H9 (cell line): ENCODE measurements around the gene ZCCHC8. TPM values are rescaled to one million over a fixed set of nuclear protein-coding genes. Genes with fewer than 3 reads are reported as not detected.

Source experiments
- DNase-seq: peaks from one replicate; pipeline ENCODE4 v3.0.0-alpha.2; 2017
- H2AFZ ChIP-seq: one replicate; pipeline ENCODE4 v1.6.1; 2013; ENCODE audit warnings: mild to moderate bottlenecking, low read length, control low read depth, moderate library complexity
- H2AK5ac ChIP-seq: 2 replicates; pipeline ENCODE4 v1.6.1; 2013; ENCODE audit warnings: low read length, control low read depth, mixed read lengths; ENCODE audit not compliant: insufficient read length
- H2BK120ac ChIP-seq: one replicate; pipeline ENCODE4 v1.6.1; 2013; ENCODE audit warnings: low read depth, mild to moderate bottlenecking, low read length, control low read depth, inconsistent platforms; ENCODE audit not compliant: poor library complexity, severe bottlenecking
- H2BK12ac ChIP-seq: 2 replicates; pipeline ENCODE4 v1.6.1; 2013; ENCODE audit warnings: low read length, control low read depth, mixed read lengths, low read depth; ENCODE audit not compliant: insufficient read length
- H2BK15ac ChIP-seq: 2 replicates; pipeline ENCODE4 v1.6.1; 2013; ENCODE audit warnings: low read depth, low read length, control low read depth
- H2BK20ac ChIP-seq: one replicate; pipeline ENCODE4 v1.6.1; 2013; ENCODE audit warnings: low read depth, mild to moderate bottlenecking, low read length, control low read depth, inconsistent platforms; ENCODE audit not compliant: poor library complexity, severe bottlenecking
- H2BK5ac ChIP-seq: 2 replicates; pipeline ENCODE4 v1.6.1; 2013; ENCODE audit warnings: low read length, control low read depth, mixed read lengths; ENCODE audit not compliant: insufficient read length
- H3K14ac ChIP-seq: 2 replicates; pipeline ENCODE4 v1.6.1; 2013; ENCODE audit warnings: low read length, control low read depth; ENCODE audit not compliant: insufficient read depth
- H3K18ac ChIP-seq: 2 replicates; pipeline ENCODE4 v1.6.1; 2013; ENCODE audit warnings: low read depth, mild to moderate bottlenecking, mixed read lengths, low read length, control low read depth; ENCODE audit not compliant: insufficient read length
- H3K23ac ChIP-seq: 2 replicates; pipeline ENCODE4 v1.6.1; 2013; ENCODE audit warnings: low read length, control low read depth, mixed read lengths, low read depth; ENCODE audit not compliant: insufficient read length
- H3K23me2 ChIP-seq: 2 replicates; pipeline ENCODE4 v1.6.1; 2013; ENCODE audit warnings: low read depth, mild to moderate bottlenecking, mixed read lengths, low read length, control low read depth; ENCODE audit not compliant: insufficient read length, poor library complexity, severe bottlenecking
- H3K27ac ChIP-seq: 2 replicates; pipeline ENCODE4 v1.5.1; 2013; ENCODE audit warnings: low read length, control low read depth, mixed read lengths, low read depth; ENCODE audit not compliant: insufficient read length
- H3K27me3 ChIP-seq: 2 replicates; pipeline ENCODE4 v1.6.1; 2013; ENCODE audit warnings: low read length, control low read depth, inconsistent platforms; ENCODE audit not compliant: insufficient read depth
- H3K4ac ChIP-seq: 2 replicates; pipeline ENCODE4 v1.6.1; 2013; ENCODE audit warnings: low read depth, mild to moderate bottlenecking, control low read depth, inconsistent platforms, low read length, moderate library complexity
- H3K4me1 ChIP-seq: 2 replicates; pipeline ENCODE4 v1.6.1; 2013; ENCODE audit warnings: low read length, control low read depth, inconsistent platforms; ENCODE audit not compliant: insufficient read depth
- H3K4me2 ChIP-seq: 2 replicates; pipeline ENCODE4 v1.6.1; 2013; ENCODE audit warnings: low read length, control low read depth, mixed read lengths; ENCODE audit not compliant: insufficient read length, insufficient read depth
- H3K56ac ChIP-seq: 2 replicates; pipeline ENCODE4 v1.6.1; 2013; ENCODE audit warnings: low read depth, mild to moderate bottlenecking, mixed read lengths, low read length, control low read depth; ENCODE audit not compliant: insufficient read length
- H3K79me1 ChIP-seq: 2 replicates; pipeline ENCODE4 v1.6.1; 2013; ENCODE audit warnings: low read depth, mild to moderate bottlenecking, moderate library complexity, low read length, control low read depth, inconsistent platforms; ENCODE audit not compliant: insufficient read depth, poor library complexity, severe bottlenecking
- H3K79me2 ChIP-seq: 2 replicates; pipeline ENCODE4 v1.6.1; 2013; ENCODE audit warnings: low read length, control low read depth, inconsistent platforms; ENCODE audit not compliant: insufficient read depth
- H3K9ac ChIP-seq: 2 replicates; pipeline ENCODE4 v1.6.1; 2013; ENCODE audit warnings: low read length, control low read depth, mixed read lengths; ENCODE audit not compliant: insufficient read length; ENCODE audit errors: extremely low read depth
- H3K9me3 ChIP-seq: one replicate; pipeline ENCODE4 v1.6.1; 2013; ENCODE audit warnings: low read depth, low read length, inconsistent platforms; ENCODE audit not compliant: control insufficient read depth
- H3T11ph ChIP-seq: one replicate; pipeline ENCODE4 v1.6.1; 2013; ENCODE audit warnings: mild to moderate bottlenecking, low read length, control low read depth, inconsistent platforms
- H4K20me1 ChIP-seq: one replicate; pipeline ENCODE4 v1.6.1; 2013; ENCODE audit not compliant: control insufficient read depth, insufficient read length, insufficient read depth
- H4K5ac ChIP-seq: 2 replicates; pipeline ENCODE4 v1.6.1; 2013; ENCODE audit warnings: low read depth, mild to moderate bottlenecking, mixed read lengths, low read length, control low read depth; ENCODE audit not compliant: insufficient read length
- H4K8ac ChIP-seq: replicated peaks from 2 replicates; pipeline ENCODE4 v1.6.1; 2013; ENCODE audit warnings: low read length, control low read depth, mixed read lengths, low read depth; ENCODE audit not compliant: insufficient read length
- H4K91ac ChIP-seq: 2 replicates; pipeline ENCODE4 v1.6.1; 2013; ENCODE audit warnings: low read depth, mild to moderate bottlenecking, moderate library complexity, mixed read lengths, low read length, control low read depth; ENCODE audit not compliant: insufficient read length
- H3K27ac Mint-ChIP-seq, 3 experiments: 2 replicates in 2 of 3; 3 replicates in 1 of 3; pipeline ENCODE4 v1.8.0; 2020 to 2021; ENCODE audit warnings: mixed read lengths in 3 of 3, mild to moderate bottlenecking in 1 of 3, moderate library complexity in 1 of 3
- H3K27me3 Mint-ChIP-seq: 2 replicates; pipeline ENCODE4 v1.8.0; 2021; ENCODE audit warnings: low read depth, mild to moderate bottlenecking, moderate library complexity, mixed read lengths
- H3K36me3 Mint-ChIP-seq, 3 experiments: 2 replicates in 2 of 3; 3 replicates in 1 of 3; pipeline ENCODE4 v1.8.0; 2020 to 2021; ENCODE audit warnings: low read depth in 3 of 3, mixed read lengths in 3 of 3; ENCODE audit not compliant: insufficient read depth in 1 of 3
- H3K4me1 Mint-ChIP-seq, 2 experiments: 2 replicates each; pipeline ENCODE4 v1.8.0; 2020; ENCODE audit warnings: mixed read lengths in 2 of 2
- H3K4me3 Mint-ChIP-seq, 2 experiments: 2 replicates in 1 of 2; 3 replicates in 1 of 2; pipeline ENCODE4 v1.8.0; 2020 to 2021; ENCODE audit warnings: mild to moderate bottlenecking in 2 of 2, mixed read lengths in 2 of 2, moderate library complexity in 1 of 2
- H3K9me3 Mint-ChIP-seq, 2 experiments: 2 replicates in 1 of 2; 3 replicates in 1 of 2; pipeline ENCODE4 v1.8.0; 2020; ENCODE audit warnings: mild to moderate bottlenecking in 2 of 2, mixed read lengths in 2 of 2, moderate library complexity in 1 of 2
- CTCF ChIP-seq: fragments of 200-600 bp; sonication (generic); conservative IDR thresholded peaks from 3 replicates; pipeline ENCODE4 v1.8.0; 2021; ENCODE audit warnings: antibody characterized with exemption, mild to moderate bottlenecking
- WGBS: extraction: QIAGEN DNeasy Blood & Tissue Kit; methylation state at CpG from one replicate; pipeline ENCODE4 v1.1.7; 2013; ENCODE audit warnings: missing lambda C conversion rate, low lambda C conversion rate, mixed read lengths; ENCODE audit not compliant: insufficient read length; ENCODE audit errors: extremely low coverage; 5-methylcytosine and 5-hydroxymethylcytosine counted together
- total RNA-seq: library from RNA; stranded (reverse); gene quantifications from 2 replicates; pipeline ENCODE4 v1.2.1, GENCODE V29; 2021

ZCCHC8 gene
- total RNA-seq, 1 experiment from 2014 or later = 37.3 TPM

- no CpG with 5 or more reads among the region's 17 CpGs for WGBS
- Mint-ChIP-seq H3K27me3 (no peaks in the 10 kb centered on the region), H3K9me3 (no peaks in the 10 kb centered on the region), H3K4me3 (no peak overlapping the region), H3K4me1 (no peaks in the 10 kb centered on the region), H3K36me3 (no peaks in the 10 kb centered on the region), H3K27ac (no peak overlapping the region)
- Histone ChIP-seq H4K20me1 (no peaks in the 10 kb centered on the region), H3K14ac (no peak overlapping the region), H3K27me3 (no peaks in the 10 kb centered on the region), H3K4ac (no peak overlapping the region), H4K91ac (no peak overlapping the region), H2AFZ (no peak overlapping the region), H4K8ac (no peak overlapping the region), H3K79me1 (no peaks in the 10 kb centered on the region), H3K18ac (no peak overlapping the region), H2BK15ac (no peak overlapping the region), H2AK5ac (no peak overlapping the region), H2BK12ac (no peak overlapping the region), H3K4me1 (no peaks in the 10 kb centered on the region), H4K5ac (no peak overlapping the region), H3T11ph (no peak overlapping the region), H3K4me2 (no peak overlapping the region), H3K27ac (no peak overlapping the region), H2BK20ac (no peak overlapping the region), H2BK5ac (no peak overlapping the region), H2BK120ac (no peak overlapping the region), H3K9me3 (no peaks in the 10 kb centered on the region), H3K56ac (no peak overlapping the region), H3K23me2 (no peaks in the 10 kb centered on the region), H3K23ac (no peak overlapping the region), H3K9ac (no peak overlapping the region), H3K79me2 (no peaks in the 10 kb centered on the region)
- TF ChIP-seq CTCF = no peak
- DNase-seq = no peak
Measured at GRCh38 chr12:122458105-122459035, 42.4 kb downstream of the ZCCHC8 start.
